ENCODE measurements around the gene SLC24A3.

Gene SLC24A3

GRCh38 chr20:19771031-19771430, 558.6 kb downstream of the SLC24A3 start:
- WGBS, 2 donors (ENCODE audit: extremely low coverage in 2 of 2, insufficient read length in 2 of 2, insufficient replicate concordance in 1 of 2) = no CpG with 5 or more reads among the region's 2 CpGs
- Histone ChIP-seq H2AFZ (ENCODE audit: low read length) (no peak overlapping the region), H3K23ac (ENCODE audit: low read depth, low read length, poor library complexity) (no peak overlapping the region), H2BK15ac (ENCODE audit: low read length) (no peak overlapping the region), H2AK5ac (ENCODE audit: low read depth, low read length) (no peak overlapping the region), H3K9ac (ENCODE audit: low read depth, low read length, poor library complexity) (no peak overlapping the region), H3K27me3 (ENCODE audit: control insufficient read depth in 3 of 3, insufficient read depth in 3 of 3, low read depth in 1 of 3, low read length in 3 of 3) (no peaks in the 10 kb centered on the region), H3K27ac (replicated peaks; ENCODE audit: low read length) (no peak overlapping the region), H3K4me1 (ENCODE audit: control insufficient read depth in 2 of 2, insufficient read depth in 1 of 2, low read depth in 1 of 2, low read length in 2 of 2) (peaks cover 18 to 22% of the 10 kb centered on the region in 2 donors), H4K8ac (ENCODE audit: low read depth, low read length) (no peak overlapping the region), H2BK120ac (ENCODE audit: low read depth, low read length) (no peak overlapping the region), H2BK5ac (ENCODE audit: low read length) (no peak overlapping the region), H3K18ac (ENCODE audit: low read length) (no peak overlapping the region), H3K79me1 (ENCODE audit: low read depth, low read length) (no peaks in the 10 kb centered on the region), H3K4me2 (ENCODE audit: insufficient read depth, low read length, poor library complexity, severe bottlenecking) (no peak overlapping the region), H3K4ac (ENCODE audit: low read length) (no peak overlapping the region), H3K4me3 (ENCODE audit: low read length in 2 of 2) (no peak overlapping the region), H2BK12ac (ENCODE audit: low read length) (no peak overlapping the region), H3K9me3 (replicated peaks in 1 of 2; ENCODE audit: control insufficient read depth in 2 of 2, insufficient read depth in 1 of 2, low read depth in 1 of 2, low read length in 2 of 2) (no peaks in the 10 kb centered on the region), H3K14ac (ENCODE audit: low read length) (no peak overlapping the region), H3K36me3 (replicated peaks in 1 of 2; ENCODE audit: control insufficient read depth in 2 of 2, insufficient read depth in 2 of 2, low read length in 2 of 2) (peaks cover 0 to 3% of the 10 kb centered on the region in 2 donors), H4K91ac (ENCODE audit: low read depth, low read length, poor library complexity) (no peak overlapping the region)
- no peak for DNase-seq (ENCODE audit: low spot score)
